SHP77 treated with DMSO at 0.1 percent for 48 hours (cell line): ENCODE measurements around the gene MEIS2.

Experiments used
- DNase-seq: peaks from one replicate; lab custom pipeline; 2025; lab: John Stamatoyannopoulos, UW

The MEIS2 gene

GRCh38 chr15:36899696-36900095 lies 200.7 kb downstream of the MEIS2 start:
- DNase-seq = no peak

DNA sequence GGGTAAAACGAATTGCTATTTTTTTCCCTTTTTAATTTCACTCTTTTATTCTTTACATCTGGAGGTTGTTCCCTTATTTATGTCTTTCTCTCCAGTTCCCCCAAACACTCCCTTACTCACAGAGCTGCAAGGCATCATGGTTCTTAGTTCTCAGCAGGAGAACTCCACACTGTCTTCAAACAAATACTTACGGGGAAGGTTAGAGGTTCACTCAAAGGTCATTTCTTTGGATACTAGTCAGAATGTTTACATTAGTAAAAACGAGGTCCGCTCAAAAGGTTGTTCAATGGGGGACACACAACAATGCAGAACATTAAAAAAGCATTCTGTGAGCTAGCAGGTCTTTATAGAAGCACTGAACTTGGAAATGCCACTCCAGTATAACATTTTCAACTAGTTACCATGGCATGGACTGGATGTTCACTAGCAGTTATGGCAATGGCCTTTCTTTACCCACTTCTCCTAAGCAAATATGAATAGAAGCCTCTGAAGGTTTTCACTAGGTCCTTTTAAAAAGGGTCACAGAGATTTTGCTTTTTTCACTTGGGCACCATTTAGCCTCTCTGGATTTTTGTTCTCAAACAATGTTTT lies 201.7 kb downstream of the MEIS2 start:
- no peak for DNase-seq

GRCh38 chr15:36897834-36898233 lies 202.5 kb downstream of the MEIS2 start:
- DNase-seq = no peak

GRCh38 chr15:36896949-36897348 lies 203.4 kb downstream of the MEIS2 start:
- DNase-seq = no peak

- DNase-seq = no peak
These were observed 206.3 kb downstream of the MEIS2 start for GRCh38 chr15:36894075-36894474.

- no peak for DNase-seq
These were observed 207.1 kb downstream of the MEIS2 start for GRCh38 chr15:36893276-36893675.

GRCh38 chr15:36888011-36888992 lies 212.0 kb downstream of the MEIS2 start:
- no peak for DNase-seq

- no peak for DNase-seq
These were observed 213.0 kb downstream of the MEIS2 start for GRCh38 chr15:36887214-36887961.

- DNase-seq = no peak
These were observed 213.6 kb downstream of the MEIS2 start for GRCh38 chr15:36886701-36887100.

DNA sequence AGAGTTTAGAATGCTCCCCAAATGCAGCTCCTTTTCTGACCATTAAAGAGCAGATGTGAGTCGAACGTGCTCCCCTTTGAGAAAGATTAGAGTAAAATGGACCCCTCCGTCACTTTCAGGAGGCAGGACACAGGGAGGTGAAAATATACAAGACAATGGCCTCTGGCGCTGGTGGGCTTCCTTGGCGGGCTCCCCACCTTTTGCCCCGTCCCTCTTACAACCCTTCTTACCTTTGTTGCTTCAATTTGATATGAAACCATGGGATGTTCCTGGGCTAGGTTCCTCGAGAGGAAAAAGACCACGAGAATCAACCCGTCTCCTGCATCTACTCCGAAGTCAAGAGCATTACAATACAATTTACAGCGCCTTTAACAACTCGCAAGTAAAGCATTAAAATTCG lies 214.2 kb downstream of the MEIS2 start:
- DNase-seq = no peak

DNA sequence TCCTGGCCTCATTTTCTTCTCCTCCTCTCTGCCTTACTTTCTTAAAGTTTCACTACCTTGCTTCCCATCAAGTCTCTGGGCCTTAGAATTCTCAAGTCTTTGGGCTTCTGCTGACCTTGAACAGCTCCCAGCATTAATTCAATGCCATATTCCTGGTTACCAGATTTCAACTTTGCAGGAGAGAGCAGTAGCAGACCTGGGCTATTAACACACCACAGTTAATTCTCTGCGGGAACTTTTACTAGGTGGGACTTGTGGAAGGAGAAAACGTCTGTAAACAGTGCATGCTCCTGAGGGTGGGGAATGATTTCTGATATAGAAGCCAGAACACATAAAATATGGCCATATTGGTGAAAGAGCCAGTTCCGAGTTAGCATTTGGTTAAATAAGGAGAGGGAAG lies 214.6 kb downstream of the MEIS2 start:
- DNase-seq = no peak

- DNase-seq = no peak
These were observed 215.3 kb downstream of the MEIS2 start for GRCh38 chr15:36884936-36885635.

DNA sequence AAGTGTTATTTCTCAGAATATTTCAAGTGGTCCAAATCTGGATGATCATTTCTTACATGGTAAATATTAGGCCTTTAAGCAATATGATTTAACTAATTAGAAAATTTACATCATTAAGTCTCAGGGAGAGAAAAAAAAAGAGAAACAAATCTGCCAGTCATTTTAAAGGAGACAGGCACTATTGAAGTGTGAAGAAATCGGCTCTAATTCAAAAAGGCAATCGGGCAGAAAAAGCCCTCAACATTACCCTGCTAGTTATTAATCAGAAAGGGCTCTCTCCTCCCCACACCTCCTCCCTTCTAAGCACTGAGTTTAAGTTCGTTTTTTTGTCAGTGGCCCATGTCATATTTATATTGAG lies 215.9 kb downstream of the MEIS2 start:
- no peak for DNase-seq

GRCh38 chr15:36883713-36884517 lies 216.4 kb downstream of the MEIS2 start:
- peak; percentile 57 for DNase-seq

DNA sequence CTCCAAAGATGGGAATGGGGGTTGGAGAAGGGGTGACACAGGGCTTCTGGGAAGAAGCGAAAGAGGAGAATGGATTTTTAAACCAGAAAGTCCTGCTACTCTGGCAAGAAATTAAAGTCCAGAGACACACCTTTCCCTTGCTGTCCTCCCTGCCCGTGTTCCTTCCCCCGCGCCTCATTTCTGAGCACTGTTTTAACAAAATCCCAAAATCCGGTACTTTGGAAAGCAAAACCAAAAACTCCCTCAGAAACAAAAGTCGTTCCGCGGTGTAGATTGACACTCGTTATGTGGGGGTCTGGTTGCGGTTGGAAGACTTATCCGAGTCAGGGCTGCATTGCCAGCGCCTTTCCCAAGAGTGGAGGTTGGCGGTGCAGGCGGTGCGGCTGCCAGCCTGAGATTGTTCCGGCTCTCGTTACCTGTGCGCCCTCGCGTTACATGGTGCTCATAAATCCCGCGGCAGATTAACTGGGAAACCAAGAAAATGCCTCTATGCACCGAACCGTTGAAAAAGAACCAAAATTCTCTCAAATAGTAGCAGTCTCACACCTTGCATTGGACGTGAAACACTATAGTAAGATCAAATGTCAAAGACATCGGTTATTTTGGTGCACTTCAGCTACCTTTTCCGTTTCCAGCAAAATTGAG lies 217.7 kb downstream of the MEIS2 start:
- no peak for DNase-seq

- no peak for DNase-seq
These were observed 218.3 kb downstream of the MEIS2 start for GRCh38 chr15:36882056-36882455.

- DNase-seq = no peak
These were observed 218.8 kb downstream of the MEIS2 start for GRCh38 chr15:36881516-36881915.

GRCh38 chr15:36880913-36881460 lies 219.4 kb downstream of the MEIS2 start:
- no peak for DNase-seq

GRCh38 chr15:36880224-36880912 lies 220.0 kb downstream of the MEIS2 start:
- DNase-seq = no peak
